Measurements from ENCODE around the gene RBP3. TPM values are rescaled to one million over a fixed set of nuclear protein-coding genes. Genes with fewer than 3 reads are reported as not detected.

The RBP3 gene
- total RNA-seq, 1 experiment from 2014 or later, result not detected

- no peaks in the 10 kb centered on the region for H3K9me3 ChIP-seq (ENCODE audit: control insufficient read depth in 1 of 2, insufficient read depth in 1 of 2, low read depth in 1 of 2, low read length in 2 of 2)
- ChIA-PET POLR2A (no interaction called here), RAD21 (ENCODE audit: low non-redundant PET in 1 of 2, low total read pairs in 2 of 2, uncharacterized antibody in 2 of 2, unreplicated experiment in 2 of 2) (no interaction called here), CTCF (interaction anchor here (0.7 kb wide), 1 partner anchor 268 kb away, joined by 3 read pairs; no protein-coding TSS in a partner anchor)
- H3K9ac ChIP-seq (ENCODE audit: low read length), result no peak overlapping the region
- no TSS peak for BruUV-seq (replicated peaks)
- H3K27ac ChIP-seq (ENCODE audit: low read depth, low read length), result no peak overlapping the region
- H3K27me3 ChIP-seq (ENCODE audit: insufficient read depth, low read length), result no peaks in the 10 kb centered on the region
- no peak for TF ChIP-seq POLR2A (IDR thresholded peaks at IDR 0.05; ENCODE audit: borderline replicate concordance, extremely low read depth, insufficient read depth, insufficient read length)
- no peak for TF ChIP-seq FOSL1 (IDR thresholded peaks at IDR 0.05; ENCODE audit: low read depth)
- no peak for TF ChIP-seq SIN3A (IDR thresholded peaks at IDR 0.05; ENCODE audit: low read depth)
- no peak for TF ChIP-seq MAX (IDR thresholded peaks at IDR 0.05)
- TF ChIP-seq YY1 (IDR thresholded peaks at IDR 0.05; ENCODE audit: extremely low read depth, insufficient replicate concordance, low read depth, low read length), result no peak
- TF ChIP-seq REST (IDR thresholded peaks at IDR 0.05; ENCODE audit: low read depth), result no peak
- TF ChIP-seq RAD21 (IDR thresholded peaks at IDR 0.05; ENCODE audit: low read depth), result no peak
- peaks cover 0 to 5% of the 10 kb centered on the region in 2 experiments; a peak in 1 of 4 replicates for H3K4me1 ChIP-seq (ENCODE audit: control insufficient read depth in 1 of 2, insufficient read depth in 2 of 2, low read length in 2 of 2)
- no peak overlapping the region for H3K4me3 ChIP-seq (replicated peaks in 1 of 2; ENCODE audit: low read depth in 1 of 2, low read length in 2 of 2)
- no peaks in the 10 kb centered on the region for H3K79me2 ChIP-seq (ENCODE audit: insufficient read depth, low read length)
- H4K20me1 ChIP-seq (ENCODE audit: insufficient read depth), result no peaks in the 10 kb centered on the region
- H3K36me3 ChIP-seq (ENCODE audit: control insufficient read depth in 1 of 2, insufficient read depth in 2 of 2, low read length in 2 of 2), result no peaks in the 10 kb centered on the region
- intact Hi-C loops (cut with micrococcal nuclease), result no loop called here
- H3K4me2 ChIP-seq (ENCODE audit: low read length), result no peak overlapping the region
- no peaks in the 10 kb centered on the region for H3K9me2 ChIP-seq (ENCODE audit: insufficient read depth)
- no peak overlapping the region for H2AFZ ChIP-seq (ENCODE audit: low read depth, low read length, poor library complexity, severe bottlenecking)
- no peak for ATAC-seq
- DNase-seq (ENCODE audit: low read depth, low spot score), result no peak
These were observed 32.0 kb upstream of the RBP3 start for GRCh38 chr10:47316131-47316530.
